GM23338 (cell line): Measurements from ENCODE around the gene CSF2RB. TPM values are rescaled to one million over a fixed set of nuclear protein-coding genes. Genes with fewer than 3 reads are reported as not detected.

Source experiments
- ATAC-seq: fragments of 200-7000 bp; cut with Tn5 transposase; 3 replicates; pipeline ENCODE4 v1.9.1; 2020
- DNase-seq: peaks from one replicate; pipeline ENCODE4 v3.0.0-alpha.2; 2015; ENCODE audit warnings: low spot score
- H2AFZ ChIP-seq: fragments of 200-600 bp; sonication (generic); 2 replicates; pipeline ENCODE4 v1.8.0; 2016; ENCODE audit warnings: antibody characterized with exemption, mild to moderate bottlenecking, moderate library complexity
- H3F3A ChIP-seq: fragments of 200-600 bp; sonication (generic); replicated peaks from 2 replicates; pipeline ENCODE4 v1.8.0; 2017; ENCODE audit warnings: antibody characterized with exemption, mixed run types, low read depth
- H3K27ac ChIP-seq: fragments of 200-600 bp; sonication (generic); 2 replicates; pipeline ENCODE4 v1.6.1; 2016; ENCODE audit warnings: low read depth
- H3K27me3 ChIP-seq: fragments of 200-600 bp; sonication (generic); 2 replicates; pipeline ENCODE4 v1.8.0; 2016; ENCODE audit warnings: mild to moderate bottlenecking, mixed run types, moderate library complexity; ENCODE audit not compliant: insufficient read depth
- H3K36me3 ChIP-seq: fragments of 200-600 bp; sonication (generic); 2 replicates; pipeline ENCODE4 v1.8.0; 2016; ENCODE audit warnings: mild to moderate bottlenecking; ENCODE audit not compliant: insufficient read depth
- H3K4me1 ChIP-seq: fragments of 200-600 bp; sonication (generic); 2 replicates; pipeline ENCODE4 v1.8.0; 2016; ENCODE audit warnings: mild to moderate bottlenecking, moderate library complexity; ENCODE audit not compliant: insufficient read depth
- H3K4me2 ChIP-seq: fragments of 200-600 bp; sonication (generic); 2 replicates; pipeline ENCODE4 v1.7.1; 2017; ENCODE audit warnings: mixed run types
- H3K4me3 ChIP-seq: fragments of 200-600 bp; sonication (generic); 2 replicates; pipeline ENCODE4 v1.6.1; 2016; ENCODE audit warnings: mixed run types
- H3K79me2 ChIP-seq: fragments of 200-600 bp; sonication (generic); replicated peaks from 2 replicates; pipeline ENCODE4 v1.8.0; 2017; ENCODE audit warnings: mild to moderate bottlenecking; ENCODE audit not compliant: insufficient read depth
- H3K9me2 ChIP-seq: fragments of 200-600 bp; sonication (generic); 2 replicates; pipeline ENCODE4 v1.8.0; 2017; ENCODE audit not compliant: insufficient read depth
- H4K20me1 ChIP-seq: fragments of 200-600 bp; sonication (generic); replicated peaks from 2 replicates; pipeline ENCODE4 v1.8.0; 2017; ENCODE audit warnings: mild to moderate bottlenecking; ENCODE audit not compliant: insufficient read depth
- H3K27ac Mint-ChIP-seq: 2 replicates; pipeline ENCODE4 v1.8.0; 2020; ENCODE audit warnings: inconsistent platforms, mild to moderate bottlenecking, moderate library complexity, mixed read lengths
- H3K27me3 Mint-ChIP-seq: 3 replicates; pipeline ENCODE4 v1.8.0; 2022; ENCODE audit warnings: low read depth, mild to moderate bottlenecking, moderate library complexity, mixed read lengths, inconsistent platforms; ENCODE audit not compliant: insufficient read depth, poor library complexity
- H3K36me3 Mint-ChIP-seq: 3 replicates; pipeline ENCODE4 v1.8.0; 2021; ENCODE audit warnings: low read depth, mild to moderate bottlenecking, inconsistent platforms, moderate library complexity, mixed read lengths
- H3K4me1 Mint-ChIP-seq: 3 replicates; pipeline ENCODE4 v1.8.0; 2020; ENCODE audit warnings: mild to moderate bottlenecking, inconsistent platforms, mixed read lengths
- H3K4me3 Mint-ChIP-seq: 3 replicates; pipeline ENCODE4 v1.8.0; 2021; ENCODE audit warnings: moderate library complexity, mild to moderate bottlenecking, inconsistent platforms, mixed read lengths
- H3K9me3 Mint-ChIP-seq: 3 replicates; pipeline ENCODE4 v1.8.0; 2020; ENCODE audit warnings: moderate library complexity, mild to moderate bottlenecking, inconsistent platforms, mixed read lengths
- CREB1 ChIP-seq: fragments of 250-450 bp; sonication (Bioruptor Pico); IDR thresholded peaks from 2 replicates; pipeline ENCODE4 v1.5.0; 2020; ENCODE audit warnings: low read depth, mild to moderate bottlenecking, moderate library complexity
- EZH2 ChIP-seq: fragments of 200-600 bp; sonication (generic); IDR thresholded peaks from one replicate; pipeline ENCODE4 v1.8.0; 2017; ENCODE audit warnings: antibody characterized with exemption, mild to moderate bottlenecking, low read depth; ENCODE audit not compliant: unreplicated experiment
- EZH2phosphoT487 ChIP-seq: fragments of 200-600 bp; sonication (generic); IDR thresholded peaks from one replicate; pipeline ENCODE4 v1.8.1; 2018; ENCODE audit warnings: antibody characterized with exemption; ENCODE audit not compliant: unreplicated experiment
- JUNB ChIP-seq: IDR thresholded peaks from one replicate; pipeline ENCODE4 v1.6.1; 2016; ENCODE audit warnings: antibody characterized with exemption; ENCODE audit not compliant: unreplicated experiment
- POLR2AphosphoS5 ChIP-seq: IDR thresholded peaks from 2 replicates; pipeline ENCODE4 v1.6.1; 2016; ENCODE audit warnings: antibody characterized with exemption, low read depth
- STAT1 ChIP-seq: IDR thresholded peaks from one replicate; pipeline ENCODE4 v1.6.1; 2016; ENCODE audit warnings: antibody characterized with exemption; ENCODE audit not compliant: unreplicated experiment
- ZNF114 ChIP-seq: fragments of 250-450 bp; sonication (Bioruptor Pico); IDR thresholded peaks from 2 replicates; pipeline ENCODE4 v1.5.0; 2020; ENCODE audit warnings: mild to moderate bottlenecking, moderate library complexity
- polyA plus RNA-seq: library from polyadenylated mRNA; unstranded; fragments of >200 nt; fragmentation: Nextera tagmentation; extraction: Ambion mirVana; gene quantifications from 2 replicates; pipeline ENCODE4 v1.2.1, GENCODE V29; 2016
- total RNA-seq: library from RNA; depleted of rRNA; stranded (reverse); fragments of >200 nt; shearing (Covaris generic); gene quantifications from 2 replicates; pipeline ENCODE4 v1.2.3, GENCODE V29; 2014
- TF ChIP-seq, protein P1 (sequence below): IDR thresholded peaks from one replicate; pipeline ENCODE4 v1.6.1; 2018; ENCODE audit warnings: antibody characterized with exemption; ENCODE audit not compliant: unreplicated experiment
- TF ChIP-seq, protein P2 (sequence below): IDR thresholded peaks from 2 replicates; pipeline ENCODE4 v1.6.1; 2016; ENCODE audit warnings: antibody characterized with exemption
- TF ChIP-seq, protein P3 (sequence below): fragments of 250-450 bp; sonication (Bioruptor Pico); IDR thresholded peaks from 2 replicates; pipeline ENCODE4 v1.5.0; 2020; ENCODE audit warnings: mild to moderate bottlenecking, moderate library complexity

The CSF2RB gene
- total and polyA plus RNA-seq, 2 experiments from 2014 or later, result not detected

GRCh38 chr22:36963302-36963701 lies 49.9 kb downstream of the CSF2RB start (continued):
- TF ChIP-seq EZH2phosphoT487 (no peak), POLR2AphosphoS5 (no peak), JUNB (no peak)
- TF ChIP-seq, protein P1, sequence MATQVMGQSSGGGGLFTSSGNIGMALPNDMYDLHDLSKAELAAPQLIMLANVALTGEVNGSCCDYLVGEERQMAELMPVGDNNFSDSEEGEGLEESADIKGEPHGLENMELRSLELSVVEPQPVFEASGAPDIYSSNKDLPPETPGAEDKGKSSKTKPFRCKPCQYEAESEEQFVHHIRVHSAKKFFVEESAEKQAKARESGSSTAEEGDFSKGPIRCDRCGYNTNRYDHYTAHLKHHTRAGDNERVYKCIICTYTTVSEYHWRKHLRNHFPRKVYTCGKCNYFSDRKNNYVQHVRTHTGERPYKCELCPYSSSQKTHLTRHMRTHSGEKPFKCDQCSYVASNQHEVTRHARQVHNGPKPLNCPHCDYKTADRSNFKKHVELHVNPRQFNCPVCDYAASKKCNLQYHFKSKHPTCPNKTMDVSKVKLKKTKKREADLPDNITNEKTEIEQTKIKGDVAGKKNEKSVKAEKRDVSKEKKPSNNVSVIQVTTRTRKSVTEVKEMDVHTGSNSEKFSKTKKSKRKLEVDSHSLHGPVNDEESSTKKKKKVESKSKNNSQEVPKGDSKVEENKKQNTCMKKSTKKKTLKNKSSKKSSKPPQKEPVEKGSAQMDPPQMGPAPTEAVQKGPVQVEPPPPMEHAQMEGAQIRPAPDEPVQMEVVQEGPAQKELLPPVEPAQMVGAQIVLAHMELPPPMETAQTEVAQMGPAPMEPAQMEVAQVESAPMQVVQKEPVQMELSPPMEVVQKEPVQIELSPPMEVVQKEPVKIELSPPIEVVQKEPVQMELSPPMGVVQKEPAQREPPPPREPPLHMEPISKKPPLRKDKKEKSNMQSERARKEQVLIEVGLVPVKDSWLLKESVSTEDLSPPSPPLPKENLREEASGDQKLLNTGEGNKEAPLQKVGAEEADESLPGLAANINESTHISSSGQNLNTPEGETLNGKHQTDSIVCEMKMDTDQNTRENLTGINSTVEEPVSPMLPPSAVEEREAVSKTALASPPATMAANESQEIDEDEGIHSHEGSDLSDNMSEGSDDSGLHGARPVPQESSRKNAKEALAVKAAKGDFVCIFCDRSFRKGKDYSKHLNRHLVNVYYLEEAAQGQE, result no peak
- TF ChIP-seq, protein P2, sequence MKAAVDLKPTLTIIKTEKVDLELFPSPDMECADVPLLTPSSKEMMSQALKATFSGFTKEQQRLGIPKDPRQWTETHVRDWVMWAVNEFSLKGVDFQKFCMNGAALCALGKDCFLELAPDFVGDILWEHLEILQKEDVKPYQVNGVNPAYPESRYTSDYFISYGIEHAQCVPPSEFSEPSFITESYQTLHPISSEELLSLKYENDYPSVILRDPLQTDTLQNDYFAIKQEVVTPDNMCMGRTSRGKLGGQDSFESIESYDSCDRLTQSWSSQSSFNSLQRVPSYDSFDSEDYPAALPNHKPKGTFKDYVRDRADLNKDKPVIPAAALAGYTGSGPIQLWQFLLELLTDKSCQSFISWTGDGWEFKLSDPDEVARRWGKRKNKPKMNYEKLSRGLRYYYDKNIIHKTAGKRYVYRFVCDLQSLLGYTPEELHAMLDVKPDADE, result no peak

GRCh38 chr22:36964106-36964505 lies 50.7 kb downstream of the CSF2RB start:
- no peak overlapping the region for H3K4me3 ChIP-seq
- DNase-seq (no peak), ATAC-seq (no peak)
- H3K4me2 ChIP-seq, result no peak overlapping the region
- no peaks in the 10 kb centered on the region for H3K79me2 ChIP-seq
- no peak overlapping the region for H2AFZ ChIP-seq
- no peaks in the 10 kb centered on the region for H4K20me1 ChIP-seq
- no peak overlapping the region for H3K27ac ChIP-seq
- H3K27me3 ChIP-seq, result no peaks in the 10 kb centered on the region
- H3K4me3 Mint-ChIP-seq, result no peak overlapping the region
- H3K4me1 Mint-ChIP-seq, result peaks cover 20% of the 10 kb centered on the region
- H3K27ac Mint-ChIP-seq, result no peak overlapping the region
- peaks cover 5% of the 10 kb centered on the region for H3K9me3 Mint-ChIP-seq
- H3F3A ChIP-seq, result no peaks in the 10 kb centered on the region
- H3K36me3 Mint-ChIP-seq, result no peaks in the 10 kb centered on the region
- no peaks in the 10 kb centered on the region for H3K36me3 ChIP-seq
- peaks cover 25% of the 10 kb centered on the region for H3K4me1 ChIP-seq
- H3K9me2 ChIP-seq, result 0 out of 2 replicates have a peak, but pooled peaks cover 2% of the 10 kb centered on the region
- peaks cover 4% of the 10 kb centered on the region for H3K27me3 Mint-ChIP-seq
- TF ChIP-seq POLR2AphosphoS5, result no peak
- no peak for TF ChIP-seq JUNB
- TF ChIP-seq, protein P3, sequence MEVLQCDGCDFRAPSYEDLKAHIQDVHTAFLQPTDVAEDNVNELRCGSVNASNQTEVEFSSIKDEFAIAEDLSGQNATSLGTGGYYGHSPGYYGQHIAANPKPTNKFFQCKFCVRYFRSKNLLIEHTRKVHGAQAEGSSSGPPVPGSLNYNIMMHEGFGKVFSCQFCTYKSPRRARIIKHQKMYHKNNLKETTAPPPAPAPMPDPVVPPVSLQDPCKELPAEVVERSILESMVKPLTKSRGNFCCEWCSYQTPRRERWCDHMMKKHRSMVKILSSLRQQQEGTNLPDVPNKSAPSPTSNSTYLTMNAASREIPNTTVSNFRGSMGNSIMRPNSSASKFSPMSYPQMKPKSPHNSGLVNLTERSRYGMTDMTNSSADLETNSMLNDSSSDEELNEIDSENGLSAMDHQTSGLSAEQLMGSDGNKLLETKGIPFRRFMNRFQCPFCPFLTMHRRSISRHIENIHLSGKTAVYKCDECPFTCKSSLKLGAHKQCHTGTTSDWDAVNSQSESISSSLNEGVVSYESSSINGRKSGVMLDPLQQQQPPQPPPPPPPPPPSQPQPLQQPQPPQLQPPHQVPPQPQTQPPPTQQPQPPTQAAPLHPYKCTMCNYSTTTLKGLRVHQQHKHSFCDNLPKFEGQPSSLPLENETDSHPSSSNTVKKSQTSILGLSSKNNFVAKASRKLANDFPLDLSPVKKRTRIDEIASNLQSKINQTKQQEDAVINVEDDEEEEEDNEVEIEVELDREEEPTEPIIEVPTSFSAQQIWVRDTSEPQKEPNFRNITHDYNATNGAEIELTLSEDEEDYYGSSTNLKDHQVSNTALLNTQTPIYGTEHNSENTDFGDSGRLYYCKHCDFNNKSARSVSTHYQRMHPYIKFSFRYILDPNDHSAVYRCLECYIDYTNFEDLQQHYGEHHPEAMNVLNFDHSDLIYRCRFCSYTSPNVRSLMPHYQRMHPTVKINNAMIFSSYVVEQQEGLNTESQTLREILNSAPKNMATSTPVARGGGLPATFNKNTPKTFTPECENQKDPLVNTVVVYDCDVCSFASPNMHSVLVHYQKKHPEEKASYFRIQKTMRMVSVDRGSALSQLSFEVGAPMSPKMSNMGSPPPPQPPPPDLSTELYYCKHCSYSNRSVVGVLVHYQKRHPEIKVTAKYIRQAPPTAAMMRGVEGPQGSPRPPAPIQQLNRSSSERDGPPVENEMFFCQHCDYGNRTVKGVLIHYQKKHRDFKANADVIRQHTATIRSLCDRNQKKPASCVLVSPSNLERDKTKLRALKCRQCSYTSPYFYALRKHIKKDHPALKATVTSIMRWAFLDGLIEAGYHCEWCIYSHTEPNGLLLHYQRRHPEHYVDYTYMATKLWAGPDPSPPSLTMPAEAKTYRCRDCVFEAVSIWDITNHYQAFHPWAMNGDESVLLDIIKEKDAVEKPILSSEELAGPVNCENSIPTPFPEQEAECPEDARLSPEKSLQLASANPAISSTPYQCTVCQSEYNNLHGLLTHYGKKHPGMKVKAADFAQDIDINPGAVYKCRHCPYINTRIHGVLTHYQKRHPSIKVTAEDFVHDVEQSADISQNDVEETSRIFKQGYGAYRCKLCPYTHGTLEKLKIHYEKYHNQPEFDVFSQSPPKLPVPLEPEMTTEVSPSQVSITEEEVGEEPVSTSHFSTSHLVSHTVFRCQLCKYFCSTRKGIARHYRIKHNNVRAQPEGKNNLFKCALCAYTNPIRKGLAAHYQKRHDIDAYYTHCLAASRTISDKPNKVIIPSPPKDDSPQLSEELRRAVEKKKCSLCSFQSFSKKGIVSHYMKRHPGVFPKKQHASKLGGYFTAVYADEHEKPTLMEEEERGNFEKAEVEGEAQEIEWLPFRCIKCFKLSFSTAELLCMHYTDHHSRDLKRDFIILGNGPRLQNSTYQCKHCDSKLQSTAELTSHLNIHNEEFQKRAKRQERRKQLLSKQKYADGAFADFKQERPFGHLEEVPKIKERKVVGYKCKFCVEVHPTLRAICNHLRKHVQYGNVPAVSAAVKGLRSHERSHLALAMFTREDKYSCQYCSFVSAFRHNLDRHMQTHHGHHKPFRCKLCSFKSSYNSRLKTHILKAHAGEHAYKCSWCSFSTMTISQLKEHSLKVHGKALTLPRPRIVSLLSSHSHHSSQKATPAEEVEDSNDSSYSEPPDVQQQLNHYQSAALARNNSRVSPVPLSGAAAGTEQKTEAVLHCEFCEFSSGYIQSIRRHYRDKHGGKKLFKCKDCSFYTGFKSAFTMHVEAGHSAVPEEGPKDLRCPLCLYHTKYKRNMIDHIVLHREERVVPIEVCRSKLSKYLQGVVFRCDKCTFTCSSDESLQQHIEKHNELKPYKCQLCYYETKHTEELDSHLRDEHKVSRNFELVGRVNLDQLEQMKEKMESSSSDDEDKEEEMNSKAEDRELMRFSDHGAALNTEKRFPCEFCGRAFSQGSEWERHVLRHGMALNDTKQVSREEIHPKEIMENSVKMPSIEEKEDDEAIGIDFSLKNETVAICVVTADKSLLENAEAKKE (CRISPR knock-in tag), result no peak
- TF ChIP-seq, protein P1, result no peak
- no peak for TF ChIP-seq EZH2phosphoT487
- no peak for TF ChIP-seq ZNF114 (CRISPR knock-in tag)
- no peak for TF ChIP-seq STAT1
- no peak for TF ChIP-seq CREB1
- no peak for TF ChIP-seq EZH2
